Measurements from ENCODE around the gene GLMP. TPM values are rescaled to one million over a fixed set of nuclear protein-coding genes. Genes with fewer than 3 reads are reported as not detected.

GLMP gene
- total RNA-seq, 1 experiment from 2014 or later = 60.2 TPM

DNA sequence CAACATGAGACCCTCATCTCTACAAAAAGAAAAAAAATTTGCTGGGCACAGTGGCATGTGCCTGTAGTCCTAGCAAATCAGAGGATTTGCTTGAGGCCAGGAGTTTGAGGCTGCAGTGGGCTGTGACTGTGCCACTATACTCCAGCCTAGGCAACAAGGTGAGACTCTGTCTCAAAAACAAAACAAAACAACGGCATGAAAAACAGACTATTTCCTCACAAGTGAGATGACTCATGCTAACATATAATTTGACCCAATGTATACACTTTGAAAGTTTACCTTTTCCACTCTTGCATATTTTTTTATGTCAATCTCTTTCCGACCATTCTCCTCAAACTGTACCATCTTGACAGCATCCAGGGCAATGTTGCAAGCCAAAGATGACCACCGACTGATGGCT is 25.1 kb upstream of the GLMP start:
- TF ChIP-seq TCF7L2 (IDR thresholded peaks at IDR 0.05; ENCODE audit: low read depth, low read length) (no peak), POLR2AphosphoS5 (IDR thresholded peaks at IDR 0.05; ENCODE audit: low read depth, low read length) (no peak), SIN3A (IDR thresholded peaks at IDR 0.05; ENCODE audit: borderline replicate concordance, insufficient read depth, low read depth, low read length) (no peak)
- TF ChIP-seq, protein P1, sequence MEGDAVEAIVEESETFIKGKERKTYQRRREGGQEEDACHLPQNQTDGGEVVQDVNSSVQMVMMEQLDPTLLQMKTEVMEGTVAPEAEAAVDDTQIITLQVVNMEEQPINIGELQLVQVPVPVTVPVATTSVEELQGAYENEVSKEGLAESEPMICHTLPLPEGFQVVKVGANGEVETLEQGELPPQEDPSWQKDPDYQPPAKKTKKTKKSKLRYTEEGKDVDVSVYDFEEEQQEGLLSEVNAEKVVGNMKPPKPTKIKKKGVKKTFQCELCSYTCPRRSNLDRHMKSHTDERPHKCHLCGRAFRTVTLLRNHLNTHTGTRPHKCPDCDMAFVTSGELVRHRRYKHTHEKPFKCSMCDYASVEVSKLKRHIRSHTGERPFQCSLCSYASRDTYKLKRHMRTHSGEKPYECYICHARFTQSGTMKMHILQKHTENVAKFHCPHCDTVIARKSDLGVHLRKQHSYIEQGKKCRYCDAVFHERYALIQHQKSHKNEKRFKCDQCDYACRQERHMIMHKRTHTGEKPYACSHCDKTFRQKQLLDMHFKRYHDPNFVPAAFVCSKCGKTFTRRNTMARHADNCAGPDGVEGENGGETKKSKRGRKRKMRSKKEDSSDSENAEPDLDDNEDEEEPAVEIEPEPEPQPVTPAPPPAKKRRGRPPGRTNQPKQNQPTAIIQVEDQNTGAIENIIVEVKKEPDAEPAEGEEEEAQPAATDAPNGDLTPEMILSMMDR (IDR thresholded peaks at IDR 0.05) = no peak
- TF ChIP-seq, protein P2, sequence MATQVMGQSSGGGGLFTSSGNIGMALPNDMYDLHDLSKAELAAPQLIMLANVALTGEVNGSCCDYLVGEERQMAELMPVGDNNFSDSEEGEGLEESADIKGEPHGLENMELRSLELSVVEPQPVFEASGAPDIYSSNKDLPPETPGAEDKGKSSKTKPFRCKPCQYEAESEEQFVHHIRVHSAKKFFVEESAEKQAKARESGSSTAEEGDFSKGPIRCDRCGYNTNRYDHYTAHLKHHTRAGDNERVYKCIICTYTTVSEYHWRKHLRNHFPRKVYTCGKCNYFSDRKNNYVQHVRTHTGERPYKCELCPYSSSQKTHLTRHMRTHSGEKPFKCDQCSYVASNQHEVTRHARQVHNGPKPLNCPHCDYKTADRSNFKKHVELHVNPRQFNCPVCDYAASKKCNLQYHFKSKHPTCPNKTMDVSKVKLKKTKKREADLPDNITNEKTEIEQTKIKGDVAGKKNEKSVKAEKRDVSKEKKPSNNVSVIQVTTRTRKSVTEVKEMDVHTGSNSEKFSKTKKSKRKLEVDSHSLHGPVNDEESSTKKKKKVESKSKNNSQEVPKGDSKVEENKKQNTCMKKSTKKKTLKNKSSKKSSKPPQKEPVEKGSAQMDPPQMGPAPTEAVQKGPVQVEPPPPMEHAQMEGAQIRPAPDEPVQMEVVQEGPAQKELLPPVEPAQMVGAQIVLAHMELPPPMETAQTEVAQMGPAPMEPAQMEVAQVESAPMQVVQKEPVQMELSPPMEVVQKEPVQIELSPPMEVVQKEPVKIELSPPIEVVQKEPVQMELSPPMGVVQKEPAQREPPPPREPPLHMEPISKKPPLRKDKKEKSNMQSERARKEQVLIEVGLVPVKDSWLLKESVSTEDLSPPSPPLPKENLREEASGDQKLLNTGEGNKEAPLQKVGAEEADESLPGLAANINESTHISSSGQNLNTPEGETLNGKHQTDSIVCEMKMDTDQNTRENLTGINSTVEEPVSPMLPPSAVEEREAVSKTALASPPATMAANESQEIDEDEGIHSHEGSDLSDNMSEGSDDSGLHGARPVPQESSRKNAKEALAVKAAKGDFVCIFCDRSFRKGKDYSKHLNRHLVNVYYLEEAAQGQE (IDR thresholded peaks at IDR 0.05; ENCODE audit: insufficient read depth in 1 of 2, low read depth in 2 of 2, low read length in 1 of 2) = no peak
- POLR2A ChIA-PET = no interaction called here
- ATAC-seq (no peak), DNase-seq (ENCODE audit: low read depth, low spot score) (no peak)
- in situ Hi-C loops (cut with HindIII; ENCODE audit: low pct_unique_long_range_greater_than_20kb, low sequenced_read_pairs) (no loop called here), intact Hi-C loops (cut with micrococcal nuclease; ENCODE audit: unreplicated experiment) (no loop called here)
- H3K9me3 ChIP-seq (ENCODE audit: control insufficient read depth, insufficient read depth, low read depth, low read length) = no peaks in the 10 kb centered on the region
- H3K4me1 ChIP-seq (ENCODE audit: control insufficient read depth, insufficient read depth, low read length) = no peaks in the 10 kb centered on the region
- no TSS peak for BruUV-seq (replicated peaks)
- no peak overlapping the region for H3K27ac ChIP-seq (ENCODE audit: low read length)
- CTCF ChIA-PET = interaction anchor here (0.5 kb wide), 1 partner anchor 1169 kb away, joined by 8 read pairs; no protein-coding TSS in a partner anchor
- no peak overlapping the region for H3K4me3 ChIP-seq (ENCODE audit: low read depth in 2 of 2, low read length in 2 of 2)
- peaks cover 48% of the 10 kb centered on the region for H3K36me3 ChIP-seq (ENCODE audit: control insufficient read depth, insufficient read depth, low read length)
- H3K27me3 ChIP-seq (ENCODE audit: control insufficient read depth, insufficient read depth, low read length) = no peaks in the 10 kb centered on the region

DNA sequence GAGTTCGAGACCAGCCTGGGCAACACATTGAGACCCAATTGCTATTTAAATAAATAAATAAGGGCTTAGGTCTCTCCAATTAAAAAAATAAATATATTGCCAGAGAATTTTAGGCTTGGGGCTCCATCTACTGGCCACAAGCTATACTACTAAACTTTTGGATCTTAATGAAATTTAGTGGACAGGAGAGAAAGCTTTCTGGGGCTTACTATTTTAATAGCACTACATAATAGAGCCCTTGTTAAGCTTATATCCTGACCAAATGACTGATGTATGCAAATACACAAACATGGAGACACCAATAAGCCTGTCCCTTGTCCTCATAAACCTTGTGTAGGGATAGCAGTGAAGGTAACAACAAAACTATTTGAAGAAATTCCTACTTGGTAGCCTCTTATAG is 24.2 kb upstream of the GLMP start:
- ATAC-seq (no peak), DNase-seq (ENCODE audit: low read depth, low spot score) (no peak)
- ChIA-PET CTCF (interaction anchor here (0.7 kb wide), 1 partner anchor 229 kb away, joined by 3 read pairs; no protein-coding TSS in a partner anchor), POLR2A (no interaction called here)
- H3K4me1 ChIP-seq (ENCODE audit: control insufficient read depth, insufficient read depth, low read length) = no peaks in the 10 kb centered on the region
- in situ Hi-C loops (cut with HindIII; ENCODE audit: low pct_unique_long_range_greater_than_20kb, low sequenced_read_pairs) = no loop called here
- no peaks in the 10 kb centered on the region for H3K27me3 ChIP-seq (ENCODE audit: control insufficient read depth, insufficient read depth, low read length)
- intact Hi-C loops (cut with micrococcal nuclease; ENCODE audit: unreplicated experiment) = no loop called here
- BruUV-seq (replicated peaks) = no TSS peak
- TF ChIP-seq, protein P1 (IDR thresholded peaks at IDR 0.05) = peak; percentile 76
- TF ChIP-seq TCF7L2 (IDR thresholded peaks at IDR 0.05; ENCODE audit: low read depth, low read length) = no peak
- H3K36me3 ChIP-seq (ENCODE audit: control insufficient read depth, insufficient read depth, low read length) = peaks cover 52% of the 10 kb centered on the region
- no peaks in the 10 kb centered on the region for H3K9me3 ChIP-seq (ENCODE audit: control insufficient read depth, insufficient read depth, low read depth, low read length)
- H3K4me3 ChIP-seq (ENCODE audit: low read depth in 2 of 2, low read length in 2 of 2) = no peak overlapping the region
- no peak overlapping the region for H3K27ac ChIP-seq (ENCODE audit: low read length)
